Peyer's patch (tissue), 4 donors: ENCODE measurements around the gene LGI2.

Source experiments
- POLR2A ChIP-seq, 2 donors: fragments of 450-650 bp; IDR thresholded peaks; one replicate each; pipeline ENCODE4 v1.5.1; 2017; ENCODE audit warnings: antibody characterized with exemption in 2 of 2, mild to moderate bottlenecking in 2 of 2, moderate library complexity in 2 of 2
- TF ChIP-seq, protein P1 (sequence below), 6 experiments: fragments of 450-650 bp in 4 of 6; fragments of 200-600 bp in 2 of 6; sonication (generic) in 1 of 6; IDR thresholded peaks; one replicate each; pipeline ENCODE4 v1.5.1; 2017 to 2019; ENCODE audit warnings: antibody characterized with exemption in 6 of 6, mild to moderate bottlenecking in 3 of 6, moderate library complexity in 1 of 6

DNA sequence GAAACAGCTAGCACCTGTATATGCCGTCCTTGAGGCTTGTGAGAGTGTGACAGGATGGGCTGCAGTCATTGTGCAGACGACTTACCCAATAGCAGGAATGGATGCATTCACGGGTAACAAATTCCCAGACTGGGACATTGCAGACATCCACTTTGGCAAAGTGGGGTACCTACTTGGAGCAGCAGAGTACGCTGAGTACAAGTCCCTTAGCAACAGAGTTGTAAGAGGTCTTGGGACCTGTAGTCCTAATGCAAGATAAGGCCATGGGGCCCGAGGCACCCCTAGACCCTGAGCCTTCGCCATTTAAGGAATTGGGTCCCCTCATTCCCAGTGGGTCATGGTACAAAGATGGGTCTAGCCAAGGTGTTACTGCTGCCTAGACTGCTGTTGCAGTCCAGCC is 62.5 kb downstream of the LGI2 start:
- TF ChIP-seq, protein P1, sequence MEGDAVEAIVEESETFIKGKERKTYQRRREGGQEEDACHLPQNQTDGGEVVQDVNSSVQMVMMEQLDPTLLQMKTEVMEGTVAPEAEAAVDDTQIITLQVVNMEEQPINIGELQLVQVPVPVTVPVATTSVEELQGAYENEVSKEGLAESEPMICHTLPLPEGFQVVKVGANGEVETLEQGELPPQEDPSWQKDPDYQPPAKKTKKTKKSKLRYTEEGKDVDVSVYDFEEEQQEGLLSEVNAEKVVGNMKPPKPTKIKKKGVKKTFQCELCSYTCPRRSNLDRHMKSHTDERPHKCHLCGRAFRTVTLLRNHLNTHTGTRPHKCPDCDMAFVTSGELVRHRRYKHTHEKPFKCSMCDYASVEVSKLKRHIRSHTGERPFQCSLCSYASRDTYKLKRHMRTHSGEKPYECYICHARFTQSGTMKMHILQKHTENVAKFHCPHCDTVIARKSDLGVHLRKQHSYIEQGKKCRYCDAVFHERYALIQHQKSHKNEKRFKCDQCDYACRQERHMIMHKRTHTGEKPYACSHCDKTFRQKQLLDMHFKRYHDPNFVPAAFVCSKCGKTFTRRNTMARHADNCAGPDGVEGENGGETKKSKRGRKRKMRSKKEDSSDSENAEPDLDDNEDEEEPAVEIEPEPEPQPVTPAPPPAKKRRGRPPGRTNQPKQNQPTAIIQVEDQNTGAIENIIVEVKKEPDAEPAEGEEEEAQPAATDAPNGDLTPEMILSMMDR (IDR thresholded peaks at IDR 0.05): no peak
- TF ChIP-seq POLR2A (IDR thresholded peaks at IDR 0.05): no peak
